WTC11 (cell line): ENCODE data around the gene NELL1. TPM values are rescaled to one million over a fixed set of nuclear protein-coding genes. Genes with fewer than 3 reads are reported as not detected.

ENCODE experiments used
- ATAC-seq: fragments of 200-7000 bp; cut with Tn5 transposase; 2 replicates; pipeline ENCODE4 v1.10.0; 2021; ENCODE audit warnings: mild to moderate bottlenecking, moderate library complexity
- CTCF ChIA-PET: fragments of 300-600 bp; sonication (Branson Sonifier 250); formaldehyde crosslinking; loops from one replicate; lab custom pipeline; 2021; ENCODE audit warnings: antibody characterized with exemption; lab: Charles Lee
- POLR2A ChIA-PET: fragments of 350-600 bp; sonication (Branson Sonifier 250); formaldehyde crosslinking; loops from one replicate; lab custom pipeline; 2021; ENCODE audit warnings: antibody characterized with exemption; lab: Charles Lee
- DNase-seq: peaks from one replicate; pipeline ENCODE4 v3.0.0; 2021; ENCODE audit warnings: low spot score
- H3K27ac Mint-ChIP-seq: 2 replicates; pipeline ENCODE4 v1.8.0; 2021; ENCODE audit warnings: mixed read lengths
- H3K27me3 Mint-ChIP-seq: 2 replicates; pipeline ENCODE4 v1.8.0; 2021; ENCODE audit warnings: low read depth, mild to moderate bottlenecking, moderate library complexity, mixed read lengths
- H3K36me3 Mint-ChIP-seq: 2 replicates; pipeline ENCODE4 v1.8.0; 2021; ENCODE audit warnings: mixed read lengths
- H3K4me1 Mint-ChIP-seq: 2 replicates; pipeline ENCODE4 v1.8.0; 2022; ENCODE audit warnings: mixed read lengths
- H3K4me3 Mint-ChIP-seq: 2 replicates; pipeline ENCODE4 v1.8.0; 2021; ENCODE audit warnings: mild to moderate bottlenecking, moderate library complexity, mixed read lengths
- H3K9me3 Mint-ChIP-seq: 2 replicates; pipeline ENCODE4 v1.8.0; 2021; ENCODE audit warnings: mixed read lengths
- CBFB ChIP-seq: sonication (generic); formaldehyde crosslinking; IDR thresholded peaks from 2 replicates; pipeline ENCODE4 v1.8.1; 2022; ENCODE audit warnings: mild to moderate bottlenecking, low read depth, missing genetic modification reagents
- EMX1 ChIP-seq: fragments of 250-450 bp; sonication (Bioruptor Pico); IDR thresholded peaks from 2 replicates; pipeline ENCODE4 v1.8.0; 2021; ENCODE audit warnings: mild to moderate bottlenecking
- FOXJ3 ChIP-seq: sonication (generic); formaldehyde crosslinking; IDR thresholded peaks from 2 replicates; pipeline ENCODE4 v1.9.0; 2021; ENCODE audit warnings: missing genetic modification reagents, mild to moderate bottlenecking, borderline replicate concordance
- FOXK1 ChIP-seq: sonication (generic); formaldehyde crosslinking; IDR thresholded peaks from 2 replicates; pipeline ENCODE4 v1.8.0; 2022; ENCODE audit warnings: mild to moderate bottlenecking, moderate library complexity, missing genetic modification reagents
- FOXP1 ChIP-seq: sonication (generic); formaldehyde crosslinking; IDR thresholded peaks from 2 replicates; pipeline ENCODE4 v1.8.0; 2022; ENCODE audit warnings: missing genetic modification reagents, mild to moderate bottlenecking, moderate library complexity, borderline replicate concordance
- JAZF1 ChIP-seq: fragments of 250-450 bp; sonication (Bioruptor Pico); IDR thresholded peaks from 2 replicates; pipeline ENCODE4 v1.9.0; 2021; ENCODE audit warnings: moderate library complexity, mild to moderate bottlenecking, inconsistent platforms
- NR2C2 ChIP-seq: sonication (generic); formaldehyde crosslinking; IDR thresholded peaks from 2 replicates; pipeline ENCODE4 v1.8.0; 2022; ENCODE audit warnings: mild to moderate bottlenecking, missing genetic modification reagents
- NR3C1 ChIP-seq: sonication (generic); formaldehyde crosslinking; conservative IDR thresholded peaks from 2 replicates; pipeline ENCODE4 v1.8.1; 2023; ENCODE audit warnings: low read depth, mild to moderate bottlenecking, missing genetic modification reagents
- PREB ChIP-seq: sonication (generic); formaldehyde crosslinking; IDR thresholded peaks from 2 replicates; pipeline ENCODE4 v1.8.1; 2022; ENCODE audit warnings: mild to moderate bottlenecking, missing genetic modification reagents, moderate library complexity, borderline replicate concordance
- USF1 ChIP-seq: sonication (generic); formaldehyde crosslinking; IDR thresholded peaks from 2 replicates; pipeline ENCODE4 v1.8.0; 2022; ENCODE audit warnings: mild to moderate bottlenecking, missing genetic modification reagents
- ZNF219 ChIP-seq: sonication (generic); formaldehyde crosslinking; IDR thresholded peaks from 2 replicates; pipeline ENCODE4 v1.8.0; 2023; ENCODE audit warnings: missing genetic modification reagents, mild to moderate bottlenecking, borderline replicate concordance
- ZNF317 ChIP-seq: sonication (generic); formaldehyde crosslinking; IDR thresholded peaks from 2 replicates; pipeline ENCODE4 v1.8.1; 2023; ENCODE audit warnings: low read depth, mild to moderate bottlenecking, moderate library complexity, missing genetic modification reagents, borderline replicate concordance
- ZNF416 ChIP-seq: fragments of 250-450 bp; sonication (Bioruptor Pico); IDR thresholded peaks from 2 replicates; pipeline ENCODE4 v1.9.0; 2021; ENCODE audit warnings: mild to moderate bottlenecking, inconsistent platforms
- total RNA-seq: library from RNA; stranded (reverse); gene quantifications from 3 replicates; pipeline ENCODE4 v1.2.3, GENCODE V29; 2021
- TF ChIP-seq, protein P1 (sequence below): fragments of 250-450 bp; sonication (Bioruptor Pico); IDR thresholded peaks from 2 replicates; pipeline ENCODE4 v1.9.0; 2021; ENCODE audit warnings: mild to moderate bottlenecking
- TF ChIP-seq, protein P2 (sequence below): sonication (generic); formaldehyde crosslinking; IDR thresholded peaks from 2 replicates; pipeline ENCODE4 v1.8.0; 2023; ENCODE audit warnings: mild to moderate bottlenecking, missing genetic modification reagents
- TF ChIP-seq, protein P3 (sequence below): fragments of 250-450 bp; sonication (Bioruptor Pico); IDR thresholded peaks from 2 replicates; pipeline ENCODE4 v2.1.2; 2022; ENCODE audit warnings: mild to moderate bottlenecking, moderate library complexity
- TF ChIP-seq, protein P4 (sequence below): sonication (generic); formaldehyde crosslinking; conservative IDR thresholded peaks from 2 replicates; pipeline ENCODE4 v1.8.1; 2022; ENCODE audit warnings: mild to moderate bottlenecking, missing genetic modification reagents
- TF ChIP-seq, protein P5 (sequence below): sonication (generic); formaldehyde crosslinking; IDR thresholded peaks from 2 replicates; pipeline ENCODE4 v1.8.0; 2022; ENCODE audit warnings: missing genetic modification reagents

Gene NELL1
- total RNA-seq, 1 experiment from 2014 or later, result 1.8 TPM

GRCh38 chr11:21396342-21397008, 727.1 kb downstream of the NELL1 start:
- peaks cover 2% of the 10 kb centered on the region; the same call in 1 of the 2 replicates for H3K4me1 Mint-ChIP-seq
- DNase-seq (no peak), ATAC-seq (no peak)
- no peaks in the 10 kb centered on the region for H3K36me3 Mint-ChIP-seq
- no peak overlapping the region for H3K27ac Mint-ChIP-seq
- H3K4me3 Mint-ChIP-seq, result no peak overlapping the region
- ChIA-PET POLR2A (no interaction called here), CTCF (no interaction called here)
- H3K27me3 Mint-ChIP-seq, result no peaks in the 10 kb centered on the region
- H3K9me3 Mint-ChIP-seq, result no peaks in the 10 kb centered on the region
- TF ChIP-seq, protein P1, sequence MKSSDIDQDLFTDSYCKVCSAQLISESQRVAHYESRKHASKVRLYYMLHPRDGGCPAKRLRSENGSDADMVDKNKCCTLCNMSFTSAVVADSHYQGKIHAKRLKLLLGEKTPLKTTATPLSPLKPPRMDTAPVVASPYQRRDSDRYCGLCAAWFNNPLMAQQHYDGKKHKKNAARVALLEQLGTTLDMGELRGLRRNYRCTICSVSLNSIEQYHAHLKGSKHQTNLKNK (CRISPR knock-in tag), result no peak
- TF ChIP-seq, protein P2, sequence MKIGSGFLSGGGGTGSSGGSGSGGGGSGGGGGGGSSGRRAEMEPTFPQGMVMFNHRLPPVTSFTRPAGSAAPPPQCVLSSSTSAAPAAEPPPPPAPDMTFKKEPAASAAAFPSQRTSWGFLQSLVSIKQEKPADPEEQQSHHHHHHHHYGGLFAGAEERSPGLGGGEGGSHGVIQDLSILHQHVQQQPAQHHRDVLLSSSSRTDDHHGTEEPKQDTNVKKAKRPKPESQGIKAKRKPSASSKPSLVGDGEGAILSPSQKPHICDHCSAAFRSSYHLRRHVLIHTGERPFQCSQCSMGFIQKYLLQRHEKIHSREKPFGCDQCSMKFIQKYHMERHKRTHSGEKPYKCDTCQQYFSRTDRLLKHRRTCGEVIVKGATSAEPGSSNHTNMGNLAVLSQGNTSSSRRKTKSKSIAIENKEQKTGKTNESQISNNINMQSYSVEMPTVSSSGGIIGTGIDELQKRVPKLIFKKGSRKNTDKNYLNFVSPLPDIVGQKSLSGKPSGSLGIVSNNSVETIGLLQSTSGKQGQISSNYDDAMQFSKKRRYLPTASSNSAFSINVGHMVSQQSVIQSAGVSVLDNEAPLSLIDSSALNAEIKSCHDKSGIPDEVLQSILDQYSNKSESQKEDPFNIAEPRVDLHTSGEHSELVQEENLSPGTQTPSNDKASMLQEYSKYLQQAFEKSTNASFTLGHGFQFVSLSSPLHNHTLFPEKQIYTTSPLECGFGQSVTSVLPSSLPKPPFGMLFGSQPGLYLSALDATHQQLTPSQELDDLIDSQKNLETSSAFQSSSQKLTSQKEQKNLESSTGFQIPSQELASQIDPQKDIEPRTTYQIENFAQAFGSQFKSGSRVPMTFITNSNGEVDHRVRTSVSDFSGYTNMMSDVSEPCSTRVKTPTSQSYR (CRISPR knock-in tag), result no peak
- TF ChIP-seq, protein P3, sequence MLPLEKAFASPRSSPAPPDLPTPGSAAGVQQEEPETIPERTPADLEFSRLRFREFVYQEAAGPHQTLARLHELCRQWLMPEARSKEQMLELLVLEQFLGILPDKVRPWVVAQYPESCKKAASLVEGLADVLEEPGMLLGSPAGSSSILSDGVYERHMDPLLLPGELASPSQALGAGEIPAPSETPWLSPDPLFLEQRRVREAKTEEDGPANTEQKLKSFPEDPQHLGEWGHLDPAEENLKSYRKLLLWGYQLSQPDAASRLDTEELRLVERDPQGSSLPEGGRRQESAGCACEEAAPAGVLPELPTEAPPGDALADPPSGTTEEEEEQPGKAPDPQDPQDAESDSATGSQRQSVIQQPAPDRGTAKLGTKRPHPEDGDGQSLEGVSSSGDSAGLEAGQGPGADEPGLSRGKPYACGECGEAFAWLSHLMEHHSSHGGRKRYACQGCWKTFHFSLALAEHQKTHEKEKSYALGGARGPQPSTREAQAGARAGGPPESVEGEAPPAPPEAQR (CRISPR knock-in tag), result no peak
- no peak for TF ChIP-seq ZNF317 (CRISPR knock-in tag)
- TF ChIP-seq FOXJ3, result no peak

- no peaks in the 10 kb centered on the region for H3K27me3 Mint-ChIP-seq
- ATAC-seq, result no peak
- TF ChIP-seq FOXP1, result no peak
- no peak for TF ChIP-seq PREB
- TF ChIP-seq ZNF416, result no peak
- TF ChIP-seq, protein P4, sequence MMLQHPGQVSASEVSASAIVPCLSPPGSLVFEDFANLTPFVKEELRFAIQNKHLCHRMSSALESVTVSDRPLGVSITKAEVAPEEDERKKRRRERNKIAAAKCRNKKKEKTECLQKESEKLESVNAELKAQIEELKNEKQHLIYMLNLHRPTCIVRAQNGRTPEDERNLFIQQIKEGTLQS (CRISPR knock-in tag), result no peak
- TF ChIP-seq, all 79 proteins: peak for 0
- H3K27ac Mint-ChIP-seq, result no peak overlapping the region
- POLR2A ChIA-PET, result no interaction called here
- peaks cover 5% of the 10 kb centered on the region for H3K4me1 Mint-ChIP-seq
- no peaks in the 10 kb centered on the region for H3K9me3 Mint-ChIP-seq
- no peaks in the 10 kb centered on the region for H3K36me3 Mint-ChIP-seq
- DNase-seq, result no peak
- CTCF ChIA-PET, result no interaction called here
- H3K4me3 Mint-ChIP-seq, result no peak overlapping the region
Observed at GRCh38 chr11:21398195-21398594, 728.8 kb downstream of the NELL1 start.

- no peak overlapping the region for H3K27ac Mint-ChIP-seq
- H3K27me3 Mint-ChIP-seq, result no peaks in the 10 kb centered on the region
- no peak for ATAC-seq
- H3K4me3 Mint-ChIP-seq, result no peak overlapping the region
- ChIA-PET CTCF (no interaction called here), POLR2A (no interaction called here)
- DNase-seq, result no peak
- no peaks in the 10 kb centered on the region for H3K9me3 Mint-ChIP-seq
- no peaks in the 10 kb centered on the region for H3K36me3 Mint-ChIP-seq
- peaks cover 5% of the 10 kb centered on the region for H3K4me1 Mint-ChIP-seq
- TF ChIP-seq ZNF219 (CRISPR knock-in tag), result no peak
- no peak for TF ChIP-seq JAZF1
- no peak for TF ChIP-seq FOXK1 (CRISPR knock-in tag)
- no peak for TF ChIP-seq EMX1 (CRISPR knock-in tag)
- TF ChIP-seq, protein P5, sequence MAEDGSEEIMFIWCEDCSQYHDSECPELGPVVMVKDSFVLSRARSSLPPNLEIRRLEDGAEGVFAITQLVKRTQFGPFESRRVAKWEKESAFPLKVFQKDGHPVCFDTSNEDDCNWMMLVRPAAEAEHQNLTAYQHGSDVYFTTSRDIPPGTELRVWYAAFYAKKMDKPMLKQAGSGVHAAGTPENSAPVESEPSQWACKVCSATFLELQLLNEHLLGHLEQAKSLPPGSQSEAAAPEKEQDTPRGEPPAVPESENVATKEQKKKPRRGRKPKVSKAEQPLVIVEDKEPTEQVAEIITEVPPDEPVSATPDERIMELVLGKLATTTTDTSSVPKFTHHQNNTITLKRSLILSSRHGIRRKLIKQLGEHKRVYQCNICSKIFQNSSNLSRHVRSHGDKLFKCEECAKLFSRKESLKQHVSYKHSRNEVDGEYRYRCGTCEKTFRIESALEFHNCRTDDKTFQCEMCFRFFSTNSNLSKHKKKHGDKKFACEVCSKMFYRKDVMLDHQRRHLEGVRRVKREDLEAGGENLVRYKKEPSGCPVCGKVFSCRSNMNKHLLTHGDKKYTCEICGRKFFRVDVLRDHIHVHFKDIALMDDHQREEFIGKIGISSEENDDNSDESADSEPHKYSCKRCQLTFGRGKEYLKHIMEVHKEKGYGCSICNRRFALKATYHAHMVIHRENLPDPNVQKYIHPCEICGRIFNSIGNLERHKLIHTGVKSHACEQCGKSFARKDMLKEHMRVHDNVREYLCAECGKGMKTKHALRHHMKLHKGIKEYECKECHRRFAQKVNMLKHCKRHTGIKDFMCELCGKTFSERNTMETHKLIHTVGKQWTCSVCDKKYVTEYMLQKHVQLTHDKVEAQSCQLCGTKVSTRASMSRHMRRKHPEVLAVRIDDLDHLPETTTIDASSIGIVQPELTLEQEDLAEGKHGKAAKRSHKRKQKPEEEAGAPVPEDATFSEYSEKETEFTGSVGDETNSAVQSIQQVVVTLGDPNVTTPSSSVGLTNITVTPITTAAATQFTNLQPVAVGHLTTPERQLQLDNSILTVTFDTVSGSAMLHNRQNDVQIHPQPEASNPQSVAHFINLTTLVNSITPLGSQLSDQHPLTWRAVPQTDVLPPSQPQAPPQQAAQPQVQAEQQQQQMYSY (CRISPR knock-in tag), result no peak
- no peak for TF ChIP-seq NR3C1
- TF ChIP-seq CBFB (CRISPR knock-in tag), result no peak
- no peak for TF ChIP-seq USF1 (CRISPR knock-in tag)
- TF ChIP-seq FOXJ3, result no peak
- TF ChIP-seq, protein P2 (CRISPR knock-in tag), result no peak
- TF ChIP-seq NR2C2, result no peak
Observed at GRCh38 chr11:21401496-21401895, 732.1 kb downstream of the NELL1 start.
